ENCODE measurements around the gene ZBED6.

DNA sequence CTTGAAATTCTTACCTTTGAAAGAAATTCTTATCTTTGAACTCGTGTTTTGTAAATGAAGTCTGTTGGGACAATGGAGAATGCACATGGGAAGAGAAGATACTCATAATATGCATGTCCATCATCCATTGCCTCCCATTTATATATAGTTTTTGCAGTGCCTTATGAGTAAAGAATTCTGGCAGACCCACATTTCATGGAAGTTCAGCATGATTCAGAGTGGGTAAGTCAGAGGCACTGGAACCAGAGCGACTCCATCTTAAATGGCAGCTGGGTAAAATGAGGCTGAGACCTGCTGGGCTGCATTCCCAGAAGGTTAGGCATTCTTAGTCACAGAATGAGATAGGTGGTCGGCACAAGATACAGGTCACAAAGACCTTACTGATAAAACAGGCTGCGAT lies 16.6 kb upstream of the ZBED6 start:
- no peak for TF ChIP-seq TEAD4 (CRISPR knock-in tag; IDR thresholded peaks at IDR 0.05)
- TF ChIP-seq NR2C2 (CRISPR knock-in tag; IDR thresholded peaks at IDR 0.05) = no peak
- TF ChIP-seq, protein P1, sequence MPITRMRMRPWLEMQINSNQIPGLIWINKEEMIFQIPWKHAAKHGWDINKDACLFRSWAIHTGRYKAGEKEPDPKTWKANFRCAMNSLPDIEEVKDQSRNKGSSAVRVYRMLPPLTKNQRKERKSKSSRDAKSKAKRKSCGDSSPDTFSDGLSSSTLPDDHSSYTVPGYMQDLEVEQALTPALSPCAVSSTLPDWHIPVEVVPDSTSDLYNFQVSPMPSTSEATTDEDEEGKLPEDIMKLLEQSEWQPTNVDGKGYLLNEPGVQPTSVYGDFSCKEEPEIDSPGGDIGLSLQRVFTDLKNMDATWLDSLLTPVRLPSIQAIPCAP (CRISPR knock-in tag; IDR thresholded peaks at IDR 0.05) = no peak
- no peak for TF ChIP-seq CBFB (CRISPR knock-in tag; IDR thresholded peaks at IDR 0.05; ENCODE audit: low read depth)
- TF ChIP-seq, protein P2, sequence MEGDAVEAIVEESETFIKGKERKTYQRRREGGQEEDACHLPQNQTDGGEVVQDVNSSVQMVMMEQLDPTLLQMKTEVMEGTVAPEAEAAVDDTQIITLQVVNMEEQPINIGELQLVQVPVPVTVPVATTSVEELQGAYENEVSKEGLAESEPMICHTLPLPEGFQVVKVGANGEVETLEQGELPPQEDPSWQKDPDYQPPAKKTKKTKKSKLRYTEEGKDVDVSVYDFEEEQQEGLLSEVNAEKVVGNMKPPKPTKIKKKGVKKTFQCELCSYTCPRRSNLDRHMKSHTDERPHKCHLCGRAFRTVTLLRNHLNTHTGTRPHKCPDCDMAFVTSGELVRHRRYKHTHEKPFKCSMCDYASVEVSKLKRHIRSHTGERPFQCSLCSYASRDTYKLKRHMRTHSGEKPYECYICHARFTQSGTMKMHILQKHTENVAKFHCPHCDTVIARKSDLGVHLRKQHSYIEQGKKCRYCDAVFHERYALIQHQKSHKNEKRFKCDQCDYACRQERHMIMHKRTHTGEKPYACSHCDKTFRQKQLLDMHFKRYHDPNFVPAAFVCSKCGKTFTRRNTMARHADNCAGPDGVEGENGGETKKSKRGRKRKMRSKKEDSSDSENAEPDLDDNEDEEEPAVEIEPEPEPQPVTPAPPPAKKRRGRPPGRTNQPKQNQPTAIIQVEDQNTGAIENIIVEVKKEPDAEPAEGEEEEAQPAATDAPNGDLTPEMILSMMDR (IDR thresholded peaks at IDR 0.05) = no peak
- TF ChIP-seq, protein P3, sequence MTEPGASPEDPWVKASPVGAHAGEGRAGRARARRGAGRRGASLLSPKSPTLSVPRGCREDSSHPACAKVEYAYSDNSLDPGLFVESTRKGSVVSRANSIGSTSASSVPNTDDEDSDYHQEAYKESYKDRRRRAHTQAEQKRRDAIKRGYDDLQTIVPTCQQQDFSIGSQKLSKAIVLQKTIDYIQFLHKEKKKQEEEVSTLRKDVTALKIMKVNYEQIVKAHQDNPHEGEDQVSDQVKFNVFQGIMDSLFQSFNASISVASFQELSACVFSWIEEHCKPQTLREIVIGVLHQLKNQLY (CRISPR knock-in tag; IDR thresholded peaks at IDR 0.05) = no peak

Measured in WTC11 (cell line).